ENCODE results near the gene EML4. TPM values are rescaled to one million over a fixed set of nuclear protein-coding genes. Genes with fewer than 3 reads are reported as not detected.

EML4 gene
- total RNA-seq, 1 experiment from 2014 or later = 31.2 TPM

DNA sequence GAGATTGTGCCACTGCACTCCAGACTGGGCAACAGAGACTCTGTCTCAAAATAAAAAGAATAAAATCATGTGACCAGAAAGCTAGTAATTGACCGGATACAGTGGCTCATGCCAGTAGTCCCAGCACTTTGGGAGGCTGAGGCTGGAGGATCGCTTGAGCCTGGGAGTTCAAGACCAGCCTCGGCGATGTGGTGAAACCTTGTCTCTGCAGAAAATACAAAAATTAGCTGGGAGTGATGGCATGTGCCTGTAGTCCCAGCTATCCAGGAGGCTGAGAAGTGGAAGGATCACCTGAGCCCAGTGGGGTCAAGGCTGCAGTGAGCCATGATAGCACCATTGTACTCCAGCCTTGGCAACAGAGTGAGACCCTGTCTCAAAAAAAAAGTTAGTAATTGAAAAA lies 155.1 kb downstream of the EML4 start:
- ChIA-PET POLR2A (interaction anchor here (0.6 to 1.2 kb wide), 2 partner anchors 241 to 1459 kb away, joined by 3 to 5 read pairs; no protein-coding TSS in a partner anchor), CTCF (interaction anchor here (0.7 to 1.6 kb wide), 6 partner anchors 10 to 234 kb away, joined by 3 to 6 read pairs (median 3); no protein-coding TSS in a partner anchor)
- no peak overlapping the region for H3K27ac Mint-ChIP-seq (ENCODE audit: low read depth, unreplicated experiment)
- H3K4me1 Mint-ChIP-seq (ENCODE audit: insufficient read depth, unreplicated experiment) = no peaks in the 10 kb centered on the region
- H3K9me3 Mint-ChIP-seq (ENCODE audit: unreplicated experiment) = no peaks in the 10 kb centered on the region
- no TSS peak for BruUV-seq (replicated peaks)
- peaks cover 24% of the 10 kb centered on the region for H3K36me3 Mint-ChIP-seq (ENCODE audit: insufficient read depth, unreplicated experiment)
- no peak for TF ChIP-seq CTCF (IDR thresholded peaks at IDR 0.05; ENCODE audit: unreplicated experiment)
- DNase-seq (ENCODE audit: unreplicated experiment) = no peak
- H3K27me3 Mint-ChIP-seq (ENCODE audit: insufficient read depth, unreplicated experiment) = no peaks in the 10 kb centered on the region
- H3K4me3 Mint-ChIP-seq (ENCODE audit: unreplicated experiment) = no peak overlapping the region
- intact Hi-C loops (cut with micrococcal nuclease) = loop anchor here (10.0 kb wide), 1 partner anchor 459 kb away; no protein-coding TSS in a partner anchor

- Mint-ChIP-seq H3K27me3 (ENCODE audit: insufficient read depth, unreplicated experiment) (no peaks in the 10 kb centered on the region), H3K4me1 (ENCODE audit: insufficient read depth, unreplicated experiment) (no peaks in the 10 kb centered on the region), H3K36me3 (ENCODE audit: insufficient read depth, unreplicated experiment) (peaks cover 24% of the 10 kb centered on the region), H3K27ac (ENCODE audit: low read depth, unreplicated experiment) (no peak overlapping the region), H3K9me3 (ENCODE audit: unreplicated experiment) (no peaks in the 10 kb centered on the region), H3K4me3 (ENCODE audit: unreplicated experiment) (no peak overlapping the region)
- ChIA-PET CTCF (interaction anchor here (0.6 to 1.6 kb wide), 6 partner anchors 26 to 235 kb away, joined by 3 to 8 read pairs (median 3); no protein-coding TSS in a partner anchor), POLR2A (interaction anchor here (0.6 to 2.4 kb wide), 4 partner anchors 9 to 1594 kb away, joined by 3 to 8 read pairs (median 4); no protein-coding TSS in a partner anchor)
- no peak for DNase-seq (ENCODE audit: unreplicated experiment)
- TF ChIP-seq CTCF (IDR thresholded peaks at IDR 0.05; ENCODE audit: unreplicated experiment) = no peak
- intact Hi-C loops (cut with micrococcal nuclease) = loop anchor here (10.0 kb wide), 1 partner anchor 460 kb away; no protein-coding TSS in a partner anchor
- no TSS peak for BruUV-seq (replicated peaks)
Measured at GRCh38 chr2:42324949-42325348, 155.8 kb downstream of the EML4 start.

DNA sequence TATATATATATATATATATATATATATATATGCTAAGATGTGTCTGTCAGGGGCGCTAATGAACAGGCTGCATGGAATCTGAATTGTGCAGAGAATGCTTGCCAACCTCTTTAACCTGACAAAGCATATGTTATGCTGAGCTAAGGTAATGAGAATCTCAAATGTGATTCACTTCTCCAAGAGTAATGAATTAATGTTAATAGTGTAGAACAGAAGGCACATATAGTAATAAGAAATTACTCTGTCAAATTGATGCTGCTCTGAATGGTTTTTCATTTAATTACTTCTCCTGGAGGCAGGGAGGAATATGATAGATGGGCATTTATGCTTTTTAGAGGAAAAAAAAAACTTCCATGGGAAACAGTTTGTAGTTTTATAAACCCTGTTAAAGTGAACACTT lies 156.5 kb downstream of the EML4 start:
- Mint-ChIP-seq H3K27ac (ENCODE audit: low read depth, unreplicated experiment) (no peak overlapping the region), H3K4me1 (ENCODE audit: insufficient read depth, unreplicated experiment) (no peaks in the 10 kb centered on the region), H3K27me3 (ENCODE audit: insufficient read depth, unreplicated experiment) (no peaks in the 10 kb centered on the region), H3K4me3 (ENCODE audit: unreplicated experiment) (no peak overlapping the region), H3K36me3 (ENCODE audit: insufficient read depth, unreplicated experiment) (peaks cover 20% of the 10 kb centered on the region), H3K9me3 (ENCODE audit: unreplicated experiment) (no peaks in the 10 kb centered on the region)
- POLR2A ChIA-PET = interaction anchor here (0.6 to 2.4 kb wide), 4 partner anchors 9 to 1595 kb away, joined by 3 to 8 read pairs (median 5); partner anchors contain the start of gene COX7A2L
- intact Hi-C loops (cut with micrococcal nuclease) = loop anchor here (10.0 kb wide), 1 partner anchor 461 kb away; no protein-coding TSS in a partner anchor
- no peak for TF ChIP-seq CTCF (IDR thresholded peaks at IDR 0.05; ENCODE audit: unreplicated experiment)
- no TSS peak for BruUV-seq (replicated peaks)
- DNase-seq (ENCODE audit: unreplicated experiment) = no peak
- CTCF ChIA-PET = interaction anchor here (0.5 to 4.4 kb wide), 4 partner anchors 169 to 246 kb away, joined by 3 to 82 read pairs (median 6); no protein-coding TSS in a partner anchor

DNA sequence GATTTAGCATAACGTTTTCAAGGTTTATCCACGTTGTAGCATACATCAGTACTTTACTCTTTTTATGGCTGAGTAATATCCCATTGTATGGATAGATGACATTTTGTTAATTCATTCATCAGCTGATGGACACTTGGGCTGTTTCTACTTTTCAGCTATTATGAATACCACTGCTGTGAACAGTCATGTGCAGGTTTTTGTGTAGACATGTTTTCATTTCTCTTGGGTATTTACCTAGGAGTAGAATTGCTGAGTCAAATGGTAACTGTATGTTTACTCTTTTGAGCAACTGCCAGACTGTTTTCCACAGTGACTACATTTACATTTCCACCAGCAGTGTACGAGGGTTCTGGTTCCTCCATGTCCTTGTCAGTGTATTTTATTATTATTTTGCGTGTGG lies 158.0 kb downstream of the EML4 start:
- no peak for TF ChIP-seq CTCF (IDR thresholded peaks at IDR 0.05; ENCODE audit: unreplicated experiment)
- peak overlapping the region; percentile 51 for H3K27ac Mint-ChIP-seq (ENCODE audit: low read depth, unreplicated experiment)

More for the DNA sequence above, 158.0 kb downstream of the EML4 start:
- Mint-ChIP-seq H3K9me3 (ENCODE audit: unreplicated experiment) (no peaks in the 10 kb centered on the region), H3K4me3 (ENCODE audit: unreplicated experiment) (no peak overlapping the region), H3K4me1 (ENCODE audit: insufficient read depth, unreplicated experiment) (peaks cover 8% of the 10 kb centered on the region), H3K27me3 (ENCODE audit: insufficient read depth, unreplicated experiment) (no peaks in the 10 kb centered on the region), H3K36me3 (ENCODE audit: insufficient read depth, unreplicated experiment) (peaks cover 14% of the 10 kb centered on the region)
- no TSS peak for BruUV-seq (replicated peaks)
- ChIA-PET POLR2A (interaction anchor here (0.6 to 2.4 kb wide), 4 partner anchors 15 to 231 kb away, joined by 3 to 8 read pairs (median 5); partner anchors contain the start of gene COX7A2L), CTCF (interaction anchor here (0.6 to 4.4 kb wide), 5 partner anchors 11 to 231 kb away, joined by 4 to 82 read pairs (median 4); no protein-coding TSS in a partner anchor)
- intact Hi-C loops (cut with micrococcal nuclease) = loop anchor here (10.0 kb wide), 1 partner anchor 462 kb away; no protein-coding TSS in a partner anchor
- DNase-seq (ENCODE audit: unreplicated experiment) = no peak

Measured in MCF 10A (cell line).